ENCODE results near the gene OR56B4.

OR56B4 gene

GRCh38 chr11:6084587-6084986 lies 22.9 kb upstream of the OR56B4 start:
- no peak for DNase-seq (ENCODE audit: low read depth)
- no peak overlapping the region for H3K4me3 ChIP-seq (ENCODE audit: low read depth, low read length)
- TF ChIP-seq CTCF (IDR thresholded peaks at IDR 0.05; ENCODE audit: insufficient read depth, low read depth, low read length, missing control alignments), result no peak

GRCh38 chr11:6094186-6094585 lies 13.3 kb upstream of the OR56B4 start:
- DNase-seq (ENCODE audit: low read depth), result no peak
- TF ChIP-seq CTCF (IDR thresholded peaks at IDR 0.05; ENCODE audit: insufficient read depth, low read depth, low read length, missing control alignments), result no peak
- no peak overlapping the region for H3K4me3 ChIP-seq (ENCODE audit: low read depth, low read length)

- no peak for TF ChIP-seq CTCF (IDR thresholded peaks at IDR 0.05; ENCODE audit: insufficient read depth, low read depth, low read length, missing control alignments)
- DNase-seq (ENCODE audit: low read depth), result no peak
- no peak overlapping the region for H3K4me3 ChIP-seq (ENCODE audit: low read depth, low read length)
These were observed 11.7 kb upstream of the OR56B4 start for GRCh38 chr11:6095798-6096197.

GRCh38 chr11:6096417-6096816 lies 11.1 kb upstream of the OR56B4 start:
- DNase-seq (ENCODE audit: low read depth), result no peak
- no peak for TF ChIP-seq CTCF (IDR thresholded peaks at IDR 0.05; ENCODE audit: insufficient read depth, low read depth, low read length, missing control alignments)
- H3K4me3 ChIP-seq (ENCODE audit: low read depth, low read length), result no peak overlapping the region

GRCh38 chr11:6099577-6099976 lies 7.9 kb upstream of the OR56B4 start:
- TF ChIP-seq CTCF (IDR thresholded peaks at IDR 0.05; ENCODE audit: insufficient read depth, low read depth, low read length, missing control alignments), result no peak
- DNase-seq (ENCODE audit: low read depth), result no peak
- H3K4me3 ChIP-seq (ENCODE audit: low read depth, low read length), result no peak overlapping the region

DNA sequence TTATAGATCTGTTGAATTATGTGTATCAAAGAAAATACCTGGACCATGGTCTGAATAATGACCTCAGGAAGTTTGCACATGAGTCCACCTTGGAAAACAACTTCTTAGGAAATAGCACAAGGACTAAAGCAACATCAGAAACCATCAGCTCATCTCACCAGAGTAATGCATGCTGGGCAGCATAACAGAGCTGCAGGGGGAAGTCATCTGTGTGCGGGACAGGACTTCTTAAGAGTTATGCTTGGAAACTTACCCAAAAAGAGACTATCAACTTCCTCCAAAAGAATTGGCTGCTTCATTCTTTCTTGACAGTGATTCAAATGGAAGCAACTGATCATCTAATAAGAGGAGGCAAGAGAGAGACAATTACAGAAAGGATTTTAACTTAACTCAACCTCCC lies 2.5 kb downstream of the OR56B4 start:
- H3K4me3 ChIP-seq (ENCODE audit: low read depth, low read length), result no peak overlapping the region
- no peak for TF ChIP-seq CTCF (IDR thresholded peaks at IDR 0.05; ENCODE audit: insufficient read depth, low read depth, low read length, missing control alignments)
- DNase-seq (ENCODE audit: low read depth), result no peak

DNA sequence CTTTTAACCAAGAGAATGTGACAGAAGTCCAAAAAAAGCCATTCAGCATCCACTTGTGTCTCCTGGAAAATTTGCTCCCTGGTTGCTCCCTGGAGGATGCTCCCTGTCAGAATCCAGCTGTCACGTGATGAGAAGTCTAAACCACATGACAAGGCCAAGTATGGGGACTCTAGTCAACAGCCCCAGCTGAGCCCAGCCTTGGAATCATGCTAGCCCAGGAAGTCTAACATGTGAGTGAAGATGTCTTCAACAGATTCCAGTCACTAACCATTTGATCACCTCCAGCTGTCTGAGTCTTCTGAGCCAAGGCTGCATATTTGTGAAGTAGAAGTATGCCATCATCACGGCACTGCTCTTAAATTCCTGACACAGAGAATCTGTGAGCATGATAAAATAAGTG lies 4.2 kb downstream of the OR56B4 start:
- DNase-seq (ENCODE audit: low read depth), result no peak
- no peak for TF ChIP-seq CTCF (IDR thresholded peaks at IDR 0.05; ENCODE audit: insufficient read depth, low read depth, low read length, missing control alignments)
- H3K4me3 ChIP-seq (ENCODE audit: low read depth, low read length), result no peak overlapping the region
